Parathyroid adenoma (tissue), 2 donors: ENCODE data around the gene CLASP1.
"Not testable (repeated sequence)": the region's sequence is repeated elsewhere in the genome, so short reads cannot be mapped to it uniquely, and the experiment has no call there.

Experiments used
- H2AFZ ChIP-seq: fragments of 300-600 bp; sonication (generic); one replicate; pipeline ENCODE4 v1.7.0; 2017; ENCODE audit warnings: antibody characterized with exemption, mild to moderate bottlenecking
- H3K27ac ChIP-seq: fragments of 300-600 bp; sonication (generic); one replicate; pipeline ENCODE4 v1.7.0; 2017
- H3K27me3 ChIP-seq: fragments of 300-600 bp; sonication (generic); one replicate; pipeline ENCODE4 v1.7.0; 2017; ENCODE audit warnings: low read length; ENCODE audit not compliant: control insufficient read depth, insufficient read depth
- H3K36me3 ChIP-seq: fragments of 300-600 bp; sonication (generic); one replicate; pipeline ENCODE4 v1.7.0; 2017; ENCODE audit warnings: low read length; ENCODE audit not compliant: control insufficient read depth, insufficient read depth
- H3K4me1 ChIP-seq: fragments of 300-600 bp; sonication (generic); one replicate; pipeline ENCODE4 v1.7.0; 2017; ENCODE audit warnings: control low read depth
- H3K4me2 ChIP-seq: fragments of 300-600 bp; sonication (generic); one replicate; pipeline ENCODE4 v1.7.0; 2017; ENCODE audit warnings: low read length
- H3K4me3 ChIP-seq: fragments of 300-600 bp; sonication (generic); one replicate; pipeline ENCODE4 v1.7.0; 2017; ENCODE audit warnings: low read depth, low read length
- H3K79me2 ChIP-seq: fragments of 300-600 bp; sonication (generic); one replicate; pipeline ENCODE4 v1.7.0; 2017; ENCODE audit warnings: control low read depth
- H3K9ac ChIP-seq: fragments of 300-600 bp; sonication (generic); one replicate; pipeline ENCODE4 v1.7.0; 2017; ENCODE audit warnings: mild to moderate bottlenecking
- H3K9me3 ChIP-seq: fragments of 300-600 bp; sonication (generic); one replicate; pipeline ENCODE4 v1.7.0; 2017; ENCODE audit warnings: low read length; ENCODE audit not compliant: control insufficient read depth
- TF ChIP-seq, protein P1 (sequence below): fragments of 300-600 bp; sonication (generic); IDR thresholded peaks from one replicate; pipeline ENCODE4 v1.7.0; 2017; ENCODE audit warnings: antibody characterized with exemption, mild to moderate bottlenecking
- donor health status: primary hyperparathyroidism.

Gene CLASP1

GRCh38 chr2:121695171-121695451, 45.8 kb upstream of the CLASP1 start:
- no peak overlapping the region for H3K27ac ChIP-seq
- TF ChIP-seq, protein P1, sequence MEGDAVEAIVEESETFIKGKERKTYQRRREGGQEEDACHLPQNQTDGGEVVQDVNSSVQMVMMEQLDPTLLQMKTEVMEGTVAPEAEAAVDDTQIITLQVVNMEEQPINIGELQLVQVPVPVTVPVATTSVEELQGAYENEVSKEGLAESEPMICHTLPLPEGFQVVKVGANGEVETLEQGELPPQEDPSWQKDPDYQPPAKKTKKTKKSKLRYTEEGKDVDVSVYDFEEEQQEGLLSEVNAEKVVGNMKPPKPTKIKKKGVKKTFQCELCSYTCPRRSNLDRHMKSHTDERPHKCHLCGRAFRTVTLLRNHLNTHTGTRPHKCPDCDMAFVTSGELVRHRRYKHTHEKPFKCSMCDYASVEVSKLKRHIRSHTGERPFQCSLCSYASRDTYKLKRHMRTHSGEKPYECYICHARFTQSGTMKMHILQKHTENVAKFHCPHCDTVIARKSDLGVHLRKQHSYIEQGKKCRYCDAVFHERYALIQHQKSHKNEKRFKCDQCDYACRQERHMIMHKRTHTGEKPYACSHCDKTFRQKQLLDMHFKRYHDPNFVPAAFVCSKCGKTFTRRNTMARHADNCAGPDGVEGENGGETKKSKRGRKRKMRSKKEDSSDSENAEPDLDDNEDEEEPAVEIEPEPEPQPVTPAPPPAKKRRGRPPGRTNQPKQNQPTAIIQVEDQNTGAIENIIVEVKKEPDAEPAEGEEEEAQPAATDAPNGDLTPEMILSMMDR: no peak
- H3K4me1 ChIP-seq: peaks cover 3% of the 10 kb centered on the region
- H3K79me2 ChIP-seq: no peaks in the 10 kb centered on the region
- no peak overlapping the region for H3K9ac ChIP-seq
- no peak overlapping the region for H3K4me2 ChIP-seq
- no peaks in the 10 kb centered on the region for H3K27me3 ChIP-seq
- H3K4me3 ChIP-seq: no peak overlapping the region
- no peak overlapping the region for H2AFZ ChIP-seq
- H3K9me3 ChIP-seq: no peaks in the 10 kb centered on the region
- H3K36me3 ChIP-seq: no peaks in the 10 kb centered on the region

DNA sequence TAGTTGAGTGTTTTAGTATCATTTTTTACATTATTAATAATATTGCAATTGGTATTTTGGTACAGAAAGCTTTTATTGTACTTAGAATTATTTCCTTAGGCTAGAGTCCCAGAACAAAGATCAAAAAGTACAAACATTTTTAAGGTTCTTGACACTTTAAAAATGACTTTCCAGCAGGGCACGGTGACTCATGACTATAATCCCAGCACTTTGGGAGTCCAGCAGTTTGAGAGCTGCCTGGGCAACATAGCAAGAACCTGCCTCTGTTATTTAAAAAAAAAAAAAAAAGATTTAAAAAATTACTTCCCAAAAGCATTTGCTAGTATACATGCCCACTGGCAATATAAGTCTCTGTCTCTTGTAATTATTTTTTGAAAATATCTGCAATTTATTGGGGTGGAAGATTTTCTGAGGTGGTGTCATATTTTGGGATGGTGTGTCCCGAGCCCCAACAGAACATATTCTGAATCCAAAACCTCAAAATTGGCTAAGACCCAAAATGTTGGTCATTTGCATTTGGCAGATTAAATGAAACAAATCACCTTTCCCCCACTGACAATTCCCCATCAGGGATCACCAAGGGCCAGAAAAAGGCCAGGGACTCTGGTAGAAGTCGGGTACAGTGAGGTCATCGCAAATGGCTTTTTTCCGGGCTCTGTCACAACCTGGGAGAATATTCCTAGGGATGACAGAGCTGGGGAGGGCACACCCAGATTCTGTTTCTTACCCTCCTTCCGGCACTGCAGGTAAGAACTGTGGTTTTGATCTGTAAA, 45.3 kb upstream of the CLASP1 start:
- Histone ChIP-seq H3K9ac (no peak overlapping the region), H3K36me3 (no peaks in the 10 kb centered on the region), H3K9me3 (no peaks in the 10 kb centered on the region), H2AFZ (no peak overlapping the region), H3K27me3 (no peaks in the 10 kb centered on the region), H3K27ac (no peak overlapping the region), H3K4me3 (no peak overlapping the region), H3K4me2 (no peak overlapping the region), H3K79me2 (no peaks in the 10 kb centered on the region), H3K4me1 (no peaks in the 10 kb centered on the region)
- TF ChIP-seq, protein P1: no peak

- not testable (repeated sequence) for H3K79me2 ChIP-seq, H3K9me3 ChIP-seq, H3K36me3 ChIP-seq, H3K4me1 ChIP-seq, H3K27me3 ChIP-seq, H3K4me2 ChIP-seq, H3K9ac ChIP-seq, H3K4me3 ChIP-seq, H3K27ac ChIP-seq, H2AFZ ChIP-seq
Observed at GRCh38 chr2:121690572-121690971, 41.3 kb upstream of the CLASP1 start.

- Histone ChIP-seq H2AFZ (no peak overlapping the region), H3K36me3 (no peaks in the 10 kb centered on the region), H3K27ac (no peak overlapping the region), H3K4me1 (no peaks in the 10 kb centered on the region), H3K9me3 (no peaks in the 10 kb centered on the region), H3K79me2 (no peaks in the 10 kb centered on the region), H3K27me3 (no peaks in the 10 kb centered on the region), H3K4me3 (no peak overlapping the region), H3K9ac (no peak overlapping the region), H3K4me2 (no peak overlapping the region)
- TF ChIP-seq, protein P1: no peak
Observed at GRCh38 chr2:121690095-121690494, 40.8 kb upstream of the CLASP1 start.

- TF ChIP-seq, protein P1: peak; percentile 36
- H3K9ac ChIP-seq: no peak overlapping the region
- no peaks in the 10 kb centered on the region for H3K36me3 ChIP-seq
Observed at GRCh38 chr2:121689356-121689755, 40.1 kb upstream of the CLASP1 start.

More at GRCh38 chr2:121689356-121689755, 40.1 kb upstream of the CLASP1 start:
- Histone ChIP-seq H3K4me3 (no peak overlapping the region), H3K4me1 (no peaks in the 10 kb centered on the region), H3K27me3 (no peaks in the 10 kb centered on the region), H3K27ac (no peak overlapping the region), H2AFZ (peak overlapping the region; percentile 11), H3K4me2 (no peak overlapping the region), H3K79me2 (no peaks in the 10 kb centered on the region), H3K9me3 (no peaks in the 10 kb centered on the region)
